HEK293T (cell line): ENCODE measurements around the gene UNG.

Experiments
- CTCF ChIA-PET: fragments of 350-600 bp; formaldehyde crosslinking; extraction: SDS; loops from one replicate; lab custom pipeline; 2021; ENCODE audit warnings: antibody characterized with exemption, inconsistent platforms; lab: Yijun Ruan, JAX
- POLR2A ChIA-PET: fragments of 350-600 bp; formaldehyde crosslinking; extraction: SDS; loops from one replicate; lab custom pipeline; 2020; ENCODE audit warnings: antibody characterized with exemption, inconsistent platforms; lab: Yijun Ruan, JAX
- DNase-seq: peaks from one replicate; pipeline ENCODE4 v3.0.0; 2012; ENCODE audit warnings: mixed read lengths; ENCODE audit errors: extremely low spot score
- ARNT ChIP-seq: fragments of 450-650 bp; IDR thresholded peaks from 2 replicates; pipeline ENCODE4 v1.6.1; 2017; ENCODE audit warnings: mild to moderate bottlenecking
- BHLHE40 ChIP-seq: fragments of 450-650 bp; IDR thresholded peaks from 2 replicates; pipeline ENCODE4 v1.6.1; 2016; ENCODE audit warnings: mild to moderate bottlenecking, moderate library complexity, borderline replicate concordance
- CTBP1 ChIP-seq: fragments of 450-650 bp; IDR thresholded peaks from 2 replicates; pipeline ENCODE4 v1.6.1; 2016; ENCODE audit warnings: borderline replicate concordance
- ELF4 ChIP-seq: fragments of 450-650 bp; IDR thresholded peaks from 2 replicates; pipeline ENCODE4 v1.6.1; 2017; ENCODE audit warnings: antibody characterized with exemption
- FOXA1 ChIP-seq: fragments of 450-650 bp; IDR thresholded peaks from 2 replicates; pipeline ENCODE4 v1.6.1; 2016; ENCODE audit warnings: mild to moderate bottlenecking
- FOXK2 ChIP-seq: fragments of 450-650 bp; IDR thresholded peaks from 2 replicates; pipeline ENCODE4 v1.6.1; 2016; ENCODE audit warnings: mild to moderate bottlenecking
- FOXM1 ChIP-seq: fragments of 450-650 bp; IDR thresholded peaks from 2 replicates; pipeline ENCODE4 v1.6.1; 2017; ENCODE audit warnings: mild to moderate bottlenecking, borderline replicate concordance
- HDGF ChIP-seq: fragments of 450-650 bp; IDR thresholded peaks from 2 replicates; pipeline ENCODE4 v1.6.1; 2017; ENCODE audit warnings: antibody characterized with exemption, borderline replicate concordance
- L3MBTL2 ChIP-seq: fragments of 450-650 bp; conservative IDR thresholded peaks from 2 replicates; pipeline ENCODE4 v1.6.1; 2016; ENCODE audit warnings: mild to moderate bottlenecking
- LEF1 ChIP-seq: fragments of 450-650 bp; IDR thresholded peaks from 2 replicates; pipeline ENCODE4 v1.6.1; 2017; ENCODE audit warnings: mild to moderate bottlenecking, borderline replicate concordance
- NFRKB ChIP-seq: fragments of 450-650 bp; IDR thresholded peaks from 2 replicates; pipeline ENCODE4 v1.6.1; 2016; ENCODE audit warnings: mild to moderate bottlenecking, moderate library complexity
- SP1 ChIP-seq: fragments of 450-650 bp; IDR thresholded peaks from 2 replicates; pipeline ENCODE4 v1.6.1; 2017
- SUZ12 ChIP-seq: fragments of 450-650 bp; IDR thresholded peaks from 2 replicates; pipeline ENCODE4 v1.6.1; 2016; ENCODE audit warnings: mild to moderate bottlenecking
- TARDBP ChIP-seq: fragments of 450-650 bp; IDR thresholded peaks from 2 replicates; pipeline ENCODE4 v1.6.1; 2016
- ZNF384 ChIP-seq: fragments of 450-650 bp; IDR thresholded peaks from 2 replicates; pipeline ENCODE4 v1.6.1; 2016
- TF ChIP-seq, protein P1 (sequence below): fragments of 450-650 bp; IDR thresholded peaks from 2 replicates; pipeline ENCODE4 v1.6.1; 2016

The UNG gene

DNA sequence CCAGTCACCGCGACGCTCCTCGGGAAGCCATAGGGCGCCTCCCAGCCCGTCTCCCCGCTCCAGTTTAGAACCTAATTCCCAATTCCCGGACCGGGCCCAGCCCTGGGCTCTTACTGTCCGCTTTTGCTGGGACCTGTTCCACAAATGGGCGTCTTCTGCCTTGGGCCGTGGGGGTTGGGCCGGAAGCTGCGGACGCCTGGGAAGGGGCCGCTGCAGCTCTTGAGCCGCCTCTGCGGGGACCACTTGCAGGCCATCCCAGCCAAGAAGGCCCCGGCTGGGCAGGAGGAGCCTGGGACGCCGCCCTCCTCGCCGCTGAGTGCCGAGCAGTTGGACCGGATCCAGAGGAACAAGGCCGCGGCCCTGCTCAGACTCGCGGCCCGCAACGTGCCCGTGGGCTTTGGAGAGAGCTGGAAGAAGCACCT lies 797 bp downstream of the UNG start:
- TF ChIP-seq FOXA1 (no peak), HDGF (no peak), LEF1 (no peak), SUZ12 (no peak), ZNF384 (no peak), ELF4 (no peak), SP1 (no peak), BHLHE40 (no peak), TARDBP (no peak), NFRKB (no peak), L3MBTL2 (no peak), CTBP1 (no peak), FOXM1 (no peak), FOXK2 (no peak), ARNT (no peak)
- TF ChIP-seq, protein P1, sequence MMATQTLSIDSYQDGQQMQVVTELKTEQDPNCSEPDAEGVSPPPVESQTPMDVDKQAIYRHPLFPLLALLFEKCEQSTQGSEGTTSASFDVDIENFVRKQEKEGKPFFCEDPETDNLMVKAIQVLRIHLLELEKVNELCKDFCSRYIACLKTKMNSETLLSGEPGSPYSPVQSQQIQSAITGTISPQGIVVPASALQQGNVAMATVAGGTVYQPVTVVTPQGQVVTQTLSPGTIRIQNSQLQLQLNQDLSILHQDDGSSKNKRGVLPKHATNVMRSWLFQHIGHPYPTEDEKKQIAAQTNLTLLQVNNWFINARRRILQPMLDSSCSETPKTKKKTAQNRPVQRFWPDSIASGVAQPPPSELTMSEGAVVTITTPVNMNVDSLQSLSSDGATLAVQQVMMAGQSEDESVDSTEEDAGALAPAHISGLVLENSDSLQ = no peak
- no peak for DNase-seq
- CTCF ChIA-PET = interaction anchor here (1.2 kb wide), 1 partner anchor 13 kb away, joined by 5 read pairs; no protein-coding TSS in a partner anchor
- POLR2A ChIA-PET = no interaction called here

DNA sequence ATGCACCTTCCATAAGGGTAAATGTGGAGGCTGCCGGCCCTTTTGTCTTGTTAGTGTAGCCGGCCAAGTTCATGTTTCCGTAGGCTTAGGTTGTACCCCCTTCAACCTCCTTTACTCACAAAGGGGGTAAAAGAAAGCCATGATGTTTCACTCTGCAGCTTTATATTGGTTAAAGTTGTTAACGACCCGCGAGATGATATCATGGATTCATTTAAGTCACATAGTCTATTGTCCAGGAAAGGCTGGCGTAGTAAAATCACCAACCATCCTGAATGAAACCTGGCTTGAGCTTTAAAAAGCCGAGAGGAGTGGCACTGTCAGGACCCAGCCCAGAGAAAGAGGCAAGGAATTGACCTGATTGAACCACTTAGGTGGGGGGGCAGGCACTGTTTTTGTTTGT lies 1.3 kb downstream of the UNG start:
- POLR2A ChIA-PET = no interaction called here
- CTCF ChIA-PET = interaction anchor here (1.2 kb wide), 1 partner anchor 13 kb away, joined by 5 read pairs; no protein-coding TSS in a partner anchor
- TF ChIP-seq CTBP1 = no peak
- no peak for TF ChIP-seq TARDBP
- TF ChIP-seq BHLHE40 = no peak
- no peak for TF ChIP-seq FOXM1
- no peak for TF ChIP-seq SP1
- TF ChIP-seq L3MBTL2 = no peak
- no peak for TF ChIP-seq ELF4
- TF ChIP-seq FOXA1 = no peak
- no peak for TF ChIP-seq HDGF
- TF ChIP-seq SUZ12 = no peak
- TF ChIP-seq ARNT = no peak
- TF ChIP-seq, protein P1 = no peak
- TF ChIP-seq NFRKB = no peak
- no peak for TF ChIP-seq FOXK2
- no peak for TF ChIP-seq LEF1
- TF ChIP-seq ZNF384 = no peak
- no peak for DNase-seq

DNA sequence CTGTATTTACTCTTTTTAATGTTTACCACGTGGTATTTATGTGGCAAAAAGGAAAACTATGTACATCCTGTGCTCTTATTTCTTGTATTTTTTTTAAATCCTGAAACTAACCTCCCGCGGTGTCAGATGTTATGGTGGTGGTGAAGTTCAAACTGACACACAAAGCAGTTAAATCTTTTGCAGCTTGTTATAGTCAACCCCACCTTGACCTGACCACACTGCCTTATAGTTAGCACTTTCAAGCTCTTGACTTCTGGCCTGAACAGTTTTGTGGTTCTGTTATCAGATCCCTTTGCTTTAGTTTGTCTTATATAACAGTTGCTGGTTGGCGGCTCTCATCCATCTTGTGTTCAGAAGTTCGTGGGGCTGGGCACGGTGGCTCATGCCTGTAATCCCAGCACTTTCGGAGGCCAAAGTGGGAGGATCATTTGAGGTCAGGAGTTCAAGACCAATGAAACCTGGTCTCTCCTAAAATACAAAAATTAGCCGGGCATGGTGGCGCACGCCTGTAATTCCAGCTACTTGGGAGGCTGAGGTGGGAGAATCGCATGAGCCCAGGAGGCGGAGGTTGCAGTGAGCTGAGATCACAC lies 2.1 kb downstream of the UNG start:
- ChIA-PET POLR2A (no interaction called here), CTCF (interaction anchor here (1.2 kb wide), 1 partner anchor 12 kb away, joined by 5 read pairs; no protein-coding TSS in a partner anchor)
- no peak for DNase-seq
- TF ChIP-seq ZNF384 = no peak
- no peak for TF ChIP-seq FOXM1
- TF ChIP-seq FOXA1 = no peak
- TF ChIP-seq TARDBP = no peak
- no peak for TF ChIP-seq SP1
- TF ChIP-seq BHLHE40 = no peak
- TF ChIP-seq SUZ12 = no peak
- TF ChIP-seq NFRKB = no peak
- no peak for TF ChIP-seq ELF4
- TF ChIP-seq FOXK2 = no peak
- TF ChIP-seq LEF1 = no peak
- TF ChIP-seq, protein P1 = no peak

DNA sequence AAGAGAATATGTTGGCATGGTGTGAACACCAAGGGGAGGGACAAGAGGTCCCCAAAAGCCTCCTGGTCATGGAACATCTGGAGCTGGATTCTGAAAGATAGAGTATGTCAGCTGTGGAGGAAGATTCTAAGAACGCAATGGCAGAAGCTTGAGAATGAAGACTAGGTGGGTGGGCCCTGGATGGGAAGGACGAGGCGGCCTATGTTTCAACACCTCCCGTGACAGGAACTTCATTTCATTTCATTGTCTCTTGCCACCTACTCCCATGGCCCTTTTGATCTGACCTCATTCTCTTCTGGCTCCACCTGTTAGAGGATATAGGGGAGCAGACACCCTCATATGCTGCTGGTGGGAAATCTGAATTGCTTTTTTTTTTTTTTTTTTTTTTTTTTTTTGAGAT lies 3.3 kb downstream of the UNG start:
- POLR2A ChIA-PET = no interaction called here
- no peak for DNase-seq
- no peak for TF ChIP-seq FOXA1
- CTCF ChIA-PET = interaction anchor here (1.5 kb wide), 1 partner anchor 11 kb away, joined by 3 read pairs; no protein-coding TSS in a partner anchor

DNA sequence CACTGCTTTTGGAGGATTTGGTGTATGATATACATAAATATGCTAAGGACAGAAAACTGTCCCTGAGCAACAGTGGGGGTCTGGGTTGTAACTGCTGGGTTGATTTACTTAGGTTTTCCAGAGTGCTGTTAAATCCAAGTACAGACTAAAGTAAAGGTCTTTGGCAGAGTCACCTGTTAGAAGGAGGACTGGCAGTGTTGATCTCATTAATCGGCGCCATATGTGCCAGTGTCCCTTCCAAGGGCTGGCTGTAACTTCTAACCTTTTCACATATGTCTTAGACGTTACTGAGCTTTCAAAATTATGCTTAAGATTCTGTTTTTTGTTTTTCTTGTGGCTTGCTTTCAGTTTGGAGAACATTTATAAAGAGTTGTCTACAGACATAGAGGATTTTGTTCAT lies 5.1 kb downstream of the UNG start:
- no peak for DNase-seq
- TF ChIP-seq SP1 = no peak
- TF ChIP-seq FOXK2 = no peak
- no peak for TF ChIP-seq CTBP1
- no peak for TF ChIP-seq HDGF
- TF ChIP-seq TARDBP = no peak
- TF ChIP-seq SUZ12 = no peak
- TF ChIP-seq, protein P1 = no peak
- POLR2A ChIA-PET = no interaction called here
- CTCF ChIA-PET = no interaction called here

DNA sequence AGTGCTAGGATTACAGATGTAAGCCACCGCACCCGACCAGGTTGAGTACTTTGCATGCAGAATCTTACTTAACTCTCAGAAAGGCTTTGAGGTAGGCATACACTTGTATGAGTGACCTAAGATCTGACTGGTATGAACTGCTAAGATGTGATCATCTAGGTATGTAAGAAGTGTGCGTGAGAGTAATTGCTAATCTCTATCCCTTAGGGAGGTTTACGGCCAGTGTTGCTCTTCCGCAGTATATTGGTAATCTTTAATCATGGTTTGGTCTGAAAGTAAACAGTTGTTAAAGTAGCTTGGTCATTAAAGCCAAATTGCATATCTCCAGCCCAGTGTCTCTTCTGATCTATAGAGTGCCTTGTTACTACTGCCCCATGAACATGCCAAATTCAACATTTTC lies 7.8 kb downstream of the UNG start:
- POLR2A ChIA-PET = no interaction called here
- no peak for DNase-seq
- CTCF ChIA-PET = no interaction called here
- TF ChIP-seq FOXM1 (no peak), TARDBP (no peak), LEF1 (no peak), NFRKB (no peak), ARNT (no peak), FOXK2 (no peak), CTBP1 (no peak), ELF4 (no peak), HDGF (no peak), ZNF384 (no peak)
